NCI-H748 (cell line): ENCODE results near the gene CRYGB.
"Not testable (repeated sequence)": the region's sequence is repeated elsewhere in the genome, so short reads cannot be mapped to it uniquely, and the experiment has no call there.

Source experiments
- DNase-seq: peaks from one replicate; lab custom pipeline; 2025; ENCODE audit not compliant: unreplicated experiment; lab: John Stamatoyannopoulos, UW

CRYGB gene

DNA sequence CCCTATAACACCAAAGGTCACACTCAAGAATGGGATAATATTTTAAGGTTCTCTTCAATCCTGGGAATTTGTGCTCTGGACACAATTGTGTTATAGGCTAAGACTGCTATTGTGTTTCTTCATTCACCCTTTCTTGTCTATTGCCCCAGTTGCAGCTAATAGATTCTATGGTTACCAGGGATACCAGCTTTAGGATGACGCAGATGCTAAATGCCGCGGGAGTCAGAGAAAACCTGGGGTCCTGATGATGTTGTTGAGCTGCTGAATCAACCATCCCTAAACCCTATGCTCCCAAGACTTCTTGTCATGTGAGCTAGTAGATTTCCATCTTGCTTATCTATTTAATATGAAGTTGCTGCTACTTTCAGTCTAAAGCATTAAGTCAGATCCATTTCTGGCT, 27.0 kb downstream of the CRYGB start:
- peak; percentile 11 for DNase-seq

- not testable (repeated sequence) for DNase-seq
These were observed 28.6 kb downstream of the CRYGB start for GRCh38 chr2:208117390-208117789.

- DNase-seq = peak; percentile 90
These were observed 33.0 kb downstream of the CRYGB start for GRCh38 chr2:208112969-208113368.

GRCh38 chr2:208112273-208112745, 33.6 kb downstream of the CRYGB start:
- not testable (repeated sequence) for DNase-seq

DNA sequence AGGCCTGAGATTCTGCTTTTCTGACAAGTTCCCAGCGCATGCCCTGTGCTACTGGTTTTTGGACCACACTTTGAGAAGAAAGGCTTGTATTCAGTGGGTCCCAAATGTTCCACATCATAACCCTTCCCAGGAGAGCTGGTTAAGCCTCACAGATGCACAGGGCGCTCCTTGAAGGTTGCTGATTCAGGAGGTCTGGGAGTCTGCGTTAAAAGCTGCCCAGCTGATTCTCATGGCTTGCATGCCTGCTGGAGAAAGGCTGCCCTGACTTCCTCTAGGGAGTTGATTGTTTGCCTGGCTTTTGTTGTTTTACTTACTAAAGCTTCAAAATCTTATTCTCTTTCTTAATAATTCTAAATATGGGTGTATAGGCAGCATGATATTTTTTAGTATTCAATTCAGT, 42.3 kb downstream of the CRYGB start:
- DNase-seq = no peak

DNA sequence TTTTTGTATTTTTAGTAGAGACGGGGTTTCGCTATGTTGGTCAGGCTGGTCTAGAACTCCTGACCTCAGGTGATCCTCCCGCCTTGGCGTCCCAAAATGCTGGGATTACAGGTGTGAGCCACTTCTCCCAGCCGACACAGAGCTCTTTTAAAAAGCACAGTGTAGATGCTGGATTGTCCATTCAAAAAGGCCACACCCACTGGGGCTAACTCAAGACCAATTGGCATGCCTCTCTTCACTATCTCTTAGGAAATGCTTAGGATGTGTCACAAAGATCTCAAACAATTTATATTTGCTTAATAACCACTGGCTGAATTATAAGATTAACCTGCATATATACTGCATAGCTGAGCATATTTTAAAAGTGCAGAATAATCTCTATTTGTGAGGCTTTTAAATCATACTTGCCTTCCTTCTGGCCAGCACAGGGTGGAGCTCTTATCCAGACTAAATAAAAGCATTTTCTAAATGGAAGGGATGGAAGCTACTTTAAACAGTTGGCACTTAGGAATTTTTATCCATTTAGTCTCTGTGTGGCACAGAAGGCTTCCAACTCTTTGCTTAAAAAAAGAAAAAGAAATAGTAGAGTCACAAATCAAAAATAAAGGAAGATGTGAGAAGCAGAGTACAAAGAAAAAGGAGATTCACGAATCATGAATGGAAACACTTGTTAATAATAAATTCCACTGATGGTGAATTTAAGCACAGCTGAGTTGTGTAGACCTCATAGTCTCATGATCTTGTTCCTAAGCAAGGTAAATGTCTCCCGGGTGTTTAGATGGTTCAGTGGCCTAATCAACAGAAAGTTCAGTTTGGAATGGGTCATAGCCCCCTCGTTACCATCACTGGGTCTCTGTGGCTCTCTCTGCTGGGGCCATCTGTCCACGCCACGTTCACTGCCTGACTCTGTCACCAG, 44.0 kb downstream of the CRYGB start:
- DNase-seq = peak; percentile 63

GRCh38 chr2:208099682-208100470, 46.1 kb downstream of the CRYGB start:
- DNase-seq = no peak

DNA sequence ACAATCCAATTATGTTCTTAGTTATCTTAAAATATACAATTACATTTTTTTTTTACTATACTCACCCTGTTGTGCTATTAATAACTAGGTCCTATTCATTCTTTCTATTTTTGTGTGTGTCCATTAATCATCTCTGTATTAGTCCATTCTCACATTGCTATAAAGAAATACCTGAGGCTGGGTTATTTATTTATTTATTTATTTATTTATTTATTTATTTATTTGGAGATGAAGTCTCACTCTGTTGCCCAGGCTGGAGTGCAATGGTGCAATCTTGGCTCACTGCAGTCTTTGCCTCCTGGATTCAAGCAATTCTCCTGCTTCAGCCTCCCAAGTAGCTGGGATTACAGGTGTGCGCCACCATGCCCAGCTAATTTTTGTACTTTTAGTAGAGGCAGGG, 47.3 kb downstream of the CRYGB start:
- DNase-seq = not testable (repeated sequence)

GRCh38 chr2:208098267-208098666, 47.7 kb downstream of the CRYGB start:
- no peak for DNase-seq

GRCh38 chr2:208097801-208098200, 48.2 kb downstream of the CRYGB start:
- DNase-seq = no peak

- DNase-seq = no peak
These were observed 48.6 kb downstream of the CRYGB start for GRCh38 chr2:208097313-208097712.

DNA sequence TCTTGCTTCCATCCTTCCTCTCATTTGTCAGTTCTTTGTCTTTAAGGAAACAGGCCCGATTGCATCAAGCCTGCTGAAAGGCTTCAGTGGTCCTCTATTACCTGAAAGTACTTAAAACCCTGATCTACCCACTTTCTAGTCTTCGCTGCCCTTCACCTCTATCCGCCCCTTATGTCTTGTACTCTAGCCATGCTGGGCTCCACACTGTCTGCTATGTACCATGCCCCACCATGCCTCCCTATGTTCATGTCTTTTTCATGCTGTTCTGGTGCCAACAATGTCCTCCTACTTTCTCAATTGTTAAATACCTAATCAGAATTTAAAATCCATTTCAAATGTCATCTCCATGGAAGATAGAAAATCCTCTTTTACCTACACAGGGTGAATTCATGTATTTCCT, 49.9 kb downstream of the CRYGB start:
- DNase-seq = no peak

GRCh38 chr2:208093128-208093527, 52.8 kb downstream of the CRYGB start:
- DNase-seq = no peak
